ENCODE measurements around the gene ATP8B1. TPM values are rescaled to one million over a fixed set of nuclear protein-coding genes. Genes with fewer than 3 reads are reported as not detected.

The ATP8B1 gene
- total RNA-seq, 1 experiment from 2014 or later = 24.8 TPM

DNA sequence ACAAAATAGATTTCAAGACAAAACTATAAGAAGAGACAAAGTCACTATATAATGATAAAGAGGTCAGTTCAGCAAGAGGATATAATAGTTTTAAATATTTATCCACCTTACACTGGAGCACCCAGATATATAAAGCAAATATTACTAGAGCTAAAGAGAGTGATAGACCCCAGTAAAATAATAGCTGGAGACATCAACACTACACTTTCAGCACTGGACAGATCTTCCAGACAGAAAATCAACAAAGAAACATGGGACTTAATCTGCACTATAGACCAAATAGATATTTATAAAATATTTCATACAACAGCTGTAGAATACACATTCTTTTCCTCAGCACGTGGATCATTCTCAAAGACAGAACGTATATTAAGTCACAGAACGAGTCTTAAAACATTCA is 86.6 kb downstream of the ATP8B1 start:
- ChIA-PET POLR2A (ENCODE audit: unreplicated experiment) (no interaction called here), CTCF (interaction anchor here (0.6 kb wide), 1 partner anchor 17 kb away, joined by 11 read pairs; no protein-coding TSS in a partner anchor)
- Histone ChIP-seq H3K4me3 (ENCODE audit: low read length) (no peak overlapping the region), H4K20me1 (ENCODE audit: low read length) (no peaks in the 10 kb centered on the region), H3K79me2 (ENCODE audit: low read length) (peaks cover 25% of the 10 kb centered on the region), H3K9me3 (ENCODE audit: low read length) (no peaks in the 10 kb centered on the region), H3K27me3 (ENCODE audit: low read length) (no peaks in the 10 kb centered on the region), H3K9me2 (replicated peaks; ENCODE audit: low read length) (no peaks in the 10 kb centered on the region), H3F3A (ENCODE audit: low read length, unreplicated experiment) (peaks cover 7% of the 10 kb centered on the region), H3K9ac (ENCODE audit: low read length) (no peak overlapping the region), H3K27ac (ENCODE audit: low read length) (peak overlapping the region; percentile 79), H3K4me2 (ENCODE audit: low read length) (peak overlapping the region; percentile 55), H3K4me1 (ENCODE audit: insufficient read depth, low read length) (peaks cover 33% of the 10 kb centered on the region), H2AFZ (ENCODE audit: low read length) (no peak overlapping the region), H3K36me3 (ENCODE audit: low read depth, low read length) (no peaks in the 10 kb centered on the region)
- no peak for ATAC-seq
- DNase-seq = no peak
- TF ChIP-seq, protein P1, sequence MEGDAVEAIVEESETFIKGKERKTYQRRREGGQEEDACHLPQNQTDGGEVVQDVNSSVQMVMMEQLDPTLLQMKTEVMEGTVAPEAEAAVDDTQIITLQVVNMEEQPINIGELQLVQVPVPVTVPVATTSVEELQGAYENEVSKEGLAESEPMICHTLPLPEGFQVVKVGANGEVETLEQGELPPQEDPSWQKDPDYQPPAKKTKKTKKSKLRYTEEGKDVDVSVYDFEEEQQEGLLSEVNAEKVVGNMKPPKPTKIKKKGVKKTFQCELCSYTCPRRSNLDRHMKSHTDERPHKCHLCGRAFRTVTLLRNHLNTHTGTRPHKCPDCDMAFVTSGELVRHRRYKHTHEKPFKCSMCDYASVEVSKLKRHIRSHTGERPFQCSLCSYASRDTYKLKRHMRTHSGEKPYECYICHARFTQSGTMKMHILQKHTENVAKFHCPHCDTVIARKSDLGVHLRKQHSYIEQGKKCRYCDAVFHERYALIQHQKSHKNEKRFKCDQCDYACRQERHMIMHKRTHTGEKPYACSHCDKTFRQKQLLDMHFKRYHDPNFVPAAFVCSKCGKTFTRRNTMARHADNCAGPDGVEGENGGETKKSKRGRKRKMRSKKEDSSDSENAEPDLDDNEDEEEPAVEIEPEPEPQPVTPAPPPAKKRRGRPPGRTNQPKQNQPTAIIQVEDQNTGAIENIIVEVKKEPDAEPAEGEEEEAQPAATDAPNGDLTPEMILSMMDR (conservative IDR thresholded peaks at IDR 0.05; ENCODE audit: low read depth, low read length) = no peak
- TF ChIP-seq EZH2phosphoT487 (IDR thresholded peaks at IDR 0.05; ENCODE audit: borderline replicate concordance, low read length) = no peak
- no peak for TF ChIP-seq EZH2 (IDR thresholded peaks at IDR 0.05; ENCODE audit: low read length, unreplicated experiment)
- no TSS peak for BruUV-seq (replicated peaks)
- intact Hi-C loops (cut with micrococcal nuclease) = no loop called here

DNA sequence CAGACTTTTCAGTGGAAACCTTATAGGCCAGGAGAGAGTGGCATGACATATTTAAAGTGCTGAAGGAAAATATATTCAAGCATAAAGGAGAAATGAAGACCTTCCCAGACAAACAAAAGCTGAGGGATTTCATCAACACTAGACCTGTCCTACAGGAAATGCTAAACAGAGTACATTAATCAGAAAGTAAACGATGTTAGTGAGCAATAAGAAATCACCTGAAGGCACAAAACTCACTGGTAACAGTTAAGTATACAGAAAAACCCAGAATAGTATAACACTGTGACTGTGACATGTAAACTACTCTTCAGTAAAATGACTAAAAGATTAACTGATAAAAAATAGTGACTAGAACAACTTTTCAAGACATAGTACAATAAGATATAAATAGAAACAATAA is 87.4 kb downstream of the ATP8B1 start:
- Histone ChIP-seq H3K9me3 (ENCODE audit: low read length) (no peaks in the 10 kb centered on the region), H3F3A (ENCODE audit: low read length, unreplicated experiment) (peaks cover 7% of the 10 kb centered on the region), H3K27me3 (ENCODE audit: low read length) (no peaks in the 10 kb centered on the region), H3K27ac (ENCODE audit: low read length) (peak overlapping the region; percentile 79), H3K4me3 (ENCODE audit: low read length) (no peak overlapping the region), H3K4me2 (ENCODE audit: low read length) (peak overlapping the region; percentile 55), H4K20me1 (ENCODE audit: low read length) (no peaks in the 10 kb centered on the region), H3K4me1 (ENCODE audit: insufficient read depth, low read length) (peaks cover 35% of the 10 kb centered on the region), H3K36me3 (ENCODE audit: low read depth, low read length) (no peaks in the 10 kb centered on the region), H3K9me2 (replicated peaks; ENCODE audit: low read length) (no peaks in the 10 kb centered on the region), H2AFZ (ENCODE audit: low read length) (no peak overlapping the region), H3K79me2 (ENCODE audit: low read length) (peaks cover 30% of the 10 kb centered on the region), H3K9ac (ENCODE audit: low read length) (no peak overlapping the region)
- ATAC-seq (peak; percentile 93), DNase-seq (peak; percentile 86)
- no TSS peak for BruUV-seq (replicated peaks)
- CTCF ChIA-PET = no interaction called here
- POLR2A ChIA-PET (ENCODE audit: unreplicated experiment) = interaction anchor here (0.6 kb wide), 1 partner anchor 30 kb away, joined by 4 read pairs; no protein-coding TSS in a partner anchor
- TF ChIP-seq EZH2 (IDR thresholded peaks at IDR 0.05; ENCODE audit: low read length, unreplicated experiment) (no peak), EZH2phosphoT487 (IDR thresholded peaks at IDR 0.05; ENCODE audit: borderline replicate concordance, low read length) (no peak)
- TF ChIP-seq, protein P1 (conservative IDR thresholded peaks at IDR 0.05; ENCODE audit: low read depth, low read length) = no peak
- intact Hi-C loops (cut with micrococcal nuclease) = no loop called here

DNA sequence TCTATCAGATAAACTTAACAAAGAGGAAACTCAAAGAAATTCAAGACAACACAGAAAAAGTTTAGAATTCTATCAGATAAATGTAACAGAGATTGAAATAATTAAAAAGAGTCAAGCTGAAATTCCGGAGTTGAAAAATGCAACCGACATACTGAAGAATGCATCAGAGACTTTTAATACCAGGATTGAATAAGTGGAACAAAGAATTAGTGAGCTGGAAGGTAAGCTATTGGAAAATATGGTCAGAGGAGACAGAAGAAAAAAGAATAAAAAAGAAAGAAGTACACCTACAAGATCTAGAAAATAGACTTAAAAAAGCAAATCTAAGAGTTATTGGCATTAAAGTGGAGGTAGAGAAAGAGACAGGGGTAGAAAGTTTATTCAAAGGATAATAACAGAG is 88.0 kb downstream of the ATP8B1 start:
- peaks cover 30% of the 10 kb centered on the region for H3K79me2 ChIP-seq (ENCODE audit: low read length)
- CTCF ChIA-PET = no interaction called here

More for the DNA sequence above, 88.0 kb downstream of the ATP8B1 start:
- Histone ChIP-seq H3K9ac (ENCODE audit: low read length) (0 out of 2 replicates have a peak overlapping the region, but pooled peaks have one; percentile 4), H3K4me2 (ENCODE audit: low read length) (peak overlapping the region; percentile 55; the same call in 1 of the 2 replicates), H2AFZ (ENCODE audit: low read length) (no peak overlapping the region), H3F3A (ENCODE audit: low read length, unreplicated experiment) (peaks cover 7% of the 10 kb centered on the region), H3K9me3 (ENCODE audit: low read length) (no peaks in the 10 kb centered on the region), H4K20me1 (ENCODE audit: low read length) (no peaks in the 10 kb centered on the region), H3K27ac (ENCODE audit: low read length) (peak overlapping the region; percentile 71), H3K27me3 (ENCODE audit: low read length) (no peaks in the 10 kb centered on the region), H3K9me2 (replicated peaks; ENCODE audit: low read length) (no peaks in the 10 kb centered on the region), H3K4me3 (ENCODE audit: low read length) (no peak overlapping the region), H3K36me3 (ENCODE audit: low read depth, low read length) (no peaks in the 10 kb centered on the region; the same call in 1 of the 2 replicates), H3K4me1 (ENCODE audit: insufficient read depth, low read length) (peaks cover 35% of the 10 kb centered on the region)
- POLR2A ChIA-PET (ENCODE audit: unreplicated experiment) = interaction anchor here (0.6 kb wide), 1 partner anchor 31 kb away, joined by 4 read pairs; no protein-coding TSS in a partner anchor
- TF ChIP-seq EZH2 (IDR thresholded peaks at IDR 0.05; ENCODE audit: low read length, unreplicated experiment) (no peak), EZH2phosphoT487 (IDR thresholded peaks at IDR 0.05; ENCODE audit: borderline replicate concordance, low read length) (no peak)
- TF ChIP-seq, protein P1 (conservative IDR thresholded peaks at IDR 0.05; ENCODE audit: low read depth, low read length) = no peak
- intact Hi-C loops (cut with micrococcal nuclease) = no loop called here
- DNase-seq (no peak), ATAC-seq (no peak)
- BruUV-seq (replicated peaks) = TSS peak; percentile 15
